HepG2 (cell line): ENCODE results near the gene SHC1. TPM values are rescaled to one million over a fixed set of nuclear protein-coding genes. Genes with fewer than 3 reads are reported as not detected.

Source experiments
- POLR2G ChIP-seq: fragments of 200-400 bp; formaldehyde crosslinking; IDR thresholded peaks from 2 replicates; pipeline ENCODE4 v1.6.1; 2018; ENCODE audit warnings: mild to moderate bottlenecking, low read depth, low read length, moderate library complexity
- ZNF609 ChIP-seq: sonication (generic); formaldehyde crosslinking; IDR thresholded peaks from 2 replicates; pipeline ENCODE4 v1.4.0; 2020; ENCODE audit warnings: mild to moderate bottlenecking, missing genetic modification reagents, borderline replicate concordance
- ZNF710 ChIP-seq: sonication (generic); formaldehyde crosslinking; IDR thresholded peaks from 2 replicates; pipeline ENCODE4 v1.5.0; 2020; ENCODE audit warnings: mild to moderate bottlenecking, missing genetic modification reagents, borderline replicate concordance
- polyA plus RNA-seq, 8 experiments: library from polyadenylated mRNA; depleted of rRNA in 3 of 8; stranded (reverse) in 7 of 8; unstranded in 1 of 8; fragments of >200 nt; fragmentation: Illumina TruSeq in 4 of 8; extraction: Trizol in 4 of 8; gene quantifications; 2 replicates each; pipeline versions ENCODE4 v1.2.1 to v1.2.3, GENCODE V29; 2011 to 2016; ENCODE audit warnings: low read depth in 4 of 8, missing spikeins in 1 of 8, mixed read lengths in 1 of 8; ENCODE audit not compliant: insufficient read depth in 1 of 8
- total RNA-seq, 5 experiments: library from RNA; depleted of rRNA; stranded (reverse); fragments of >200 nt; fragmentation: Illumina TruSeq; extraction: Trizol; gene quantifications; 2 replicates each; pipeline ENCODE4 v1.2.3, GENCODE V29; 2016; ENCODE audit warnings: low read depth in 1 of 5
- TF ChIP-seq, protein P1 (sequence below): sonication (generic); formaldehyde crosslinking; IDR thresholded peaks from 2 replicates; pipeline ENCODE4 v1.9.0; 2022; ENCODE audit warnings: missing genetic modification reagents, mild to moderate bottlenecking, borderline replicate concordance
- TF ChIP-seq, protein P2 (sequence below): sonication (generic); formaldehyde crosslinking; IDR thresholded peaks from 2 replicates; pipeline ENCODE4 v1.5.1; 2020; ENCODE audit warnings: mild to moderate bottlenecking, missing genetic modification reagents, moderate library complexity
- TF ChIP-seq, protein P3 (sequence below): sonication (generic); formaldehyde crosslinking; IDR thresholded peaks from 2 replicates; pipeline ENCODE4 v1.4.0; 2020; ENCODE audit warnings: missing genetic modification reagents, mild to moderate bottlenecking, borderline replicate concordance

Gene SHC1
- total and polyA plus RNA-seq, 2 of the 13 experiments (the other 11 are each of a cell fraction or from before 2014, with no cell fraction given) = 52.0 to 137 TPM

DNA sequence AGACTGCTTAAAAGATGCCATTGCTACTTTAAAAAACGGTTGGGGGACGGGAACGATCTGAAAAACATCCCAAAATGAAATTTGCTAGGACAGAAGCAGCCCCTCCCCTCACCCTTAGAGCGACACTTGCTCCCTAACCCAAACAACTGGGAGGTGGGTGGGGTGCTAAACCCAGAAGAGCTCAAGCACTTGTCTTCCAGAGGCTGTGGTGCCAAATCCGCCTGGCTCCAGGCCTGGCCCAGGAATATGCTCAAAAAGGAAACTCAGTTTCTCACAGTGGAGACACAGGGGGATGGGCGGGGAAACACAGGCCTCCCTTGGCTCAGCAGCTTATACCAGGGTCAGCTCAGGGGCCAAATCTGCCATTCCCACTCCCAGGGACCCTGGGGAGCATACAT lies 14.0 kb downstream of the SHC1 start (continued):
- TF ChIP-seq, protein P1, sequence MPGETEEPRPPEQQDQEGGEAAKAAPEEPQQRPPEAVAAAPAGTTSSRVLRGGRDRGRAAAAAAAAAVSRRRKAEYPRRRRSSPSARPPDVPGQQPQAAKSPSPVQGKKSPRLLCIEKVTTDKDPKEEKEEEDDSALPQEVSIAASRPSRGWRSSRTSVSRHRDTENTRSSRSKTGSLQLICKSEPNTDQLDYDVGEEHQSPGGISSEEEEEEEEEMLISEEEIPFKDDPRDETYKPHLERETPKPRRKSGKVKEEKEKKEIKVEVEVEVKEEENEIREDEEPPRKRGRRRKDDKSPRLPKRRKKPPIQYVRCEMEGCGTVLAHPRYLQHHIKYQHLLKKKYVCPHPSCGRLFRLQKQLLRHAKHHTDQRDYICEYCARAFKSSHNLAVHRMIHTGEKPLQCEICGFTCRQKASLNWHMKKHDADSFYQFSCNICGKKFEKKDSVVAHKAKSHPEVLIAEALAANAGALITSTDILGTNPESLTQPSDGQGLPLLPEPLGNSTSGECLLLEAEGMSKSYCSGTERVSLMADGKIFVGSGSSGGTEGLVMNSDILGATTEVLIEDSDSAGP = peak; percentile 44; the same call in 1 of the 2 replicates
- TF ChIP-seq ZNF609 (CRISPR knock-in tag) (0 out of 2 replicates have a peak, but pooled peaks have one; percentile 32), POLR2G (0 out of 2 replicates have a peak, but pooled peaks have one; percentile 17), ZNF710 (CRISPR knock-in tag) (no peak)
- TF ChIP-seq, protein P2, sequence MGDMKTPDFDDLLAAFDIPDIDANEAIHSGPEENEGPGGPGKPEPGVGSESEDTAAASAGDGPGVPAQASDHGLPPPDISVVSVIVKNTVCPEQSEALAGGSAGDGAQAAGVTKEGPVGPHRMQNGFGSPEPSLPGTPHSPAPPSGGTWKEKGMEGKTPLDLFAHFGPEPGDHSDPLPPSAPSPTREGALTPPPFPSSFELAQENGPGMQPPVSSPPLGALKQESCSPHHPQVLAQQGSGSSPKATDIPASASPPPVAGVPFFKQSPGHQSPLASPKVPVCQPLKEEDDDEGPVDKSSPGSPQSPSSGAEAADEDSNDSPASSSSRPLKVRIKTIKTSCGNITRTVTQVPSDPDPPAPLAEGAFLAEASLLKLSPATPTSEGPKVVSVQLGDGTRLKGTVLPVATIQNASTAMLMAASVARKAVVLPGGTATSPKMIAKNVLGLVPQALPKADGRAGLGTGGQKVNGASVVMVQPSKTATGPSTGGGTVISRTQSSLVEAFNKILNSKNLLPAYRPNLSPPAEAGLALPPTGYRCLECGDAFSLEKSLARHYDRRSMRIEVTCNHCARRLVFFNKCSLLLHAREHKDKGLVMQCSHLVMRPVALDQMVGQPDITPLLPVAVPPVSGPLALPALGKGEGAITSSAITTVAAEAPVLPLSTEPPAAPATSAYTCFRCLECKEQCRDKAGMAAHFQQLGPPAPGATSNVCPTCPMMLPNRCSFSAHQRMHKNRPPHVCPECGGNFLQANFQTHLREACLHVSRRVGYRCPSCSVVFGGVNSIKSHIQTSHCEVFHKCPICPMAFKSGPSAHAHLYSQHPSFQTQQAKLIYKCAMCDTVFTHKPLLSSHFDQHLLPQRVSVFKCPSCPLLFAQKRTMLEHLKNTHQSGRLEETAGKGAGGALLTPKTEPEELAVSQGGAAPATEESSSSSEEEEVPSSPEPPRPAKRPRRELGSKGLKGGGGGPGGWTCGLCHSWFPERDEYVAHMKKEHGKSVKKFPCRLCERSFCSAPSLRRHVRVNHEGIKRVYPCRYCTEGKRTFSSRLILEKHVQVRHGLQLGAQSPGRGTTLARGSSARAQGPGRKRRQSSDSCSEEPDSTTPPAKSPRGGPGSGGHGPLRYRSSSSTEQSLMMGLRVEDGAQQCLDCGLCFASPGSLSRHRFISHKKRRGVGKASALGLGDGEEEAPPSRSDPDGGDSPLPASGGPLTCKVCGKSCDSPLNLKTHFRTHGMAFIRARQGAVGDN (CRISPR knock-in tag) = peak; percentile 5; the same call in 1 of the 2 replicates
- TF ChIP-seq, protein P3, sequence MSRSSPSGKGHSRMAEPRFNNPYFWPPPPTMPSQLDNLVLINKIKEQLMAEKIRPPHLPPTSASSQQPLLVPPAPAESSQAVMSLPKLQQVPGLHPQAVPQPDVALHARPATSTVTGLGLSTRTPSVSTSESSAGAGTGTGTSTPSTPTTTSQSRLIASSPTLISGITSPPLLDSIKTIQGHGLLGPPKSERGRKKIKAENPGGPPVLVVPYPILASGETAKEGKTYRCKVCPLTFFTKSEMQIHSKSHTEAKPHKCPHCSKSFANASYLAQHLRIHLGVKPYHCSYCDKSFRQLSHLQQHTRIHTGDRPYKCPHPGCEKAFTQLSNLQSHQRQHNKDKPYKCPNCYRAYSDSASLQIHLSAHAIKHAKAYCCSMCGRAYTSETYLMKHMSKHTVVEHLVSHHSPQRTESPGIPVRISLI = no peak
